NCI-H774 (cell line): Measurements from ENCODE around the gene IGFBPL1.
"Not testable (repeated sequence)": the region's sequence is repeated elsewhere in the genome, so short reads cannot be mapped to it uniquely, and the experiment has no call there.

Experiments used
- DNase-seq: peaks from one replicate; lab custom pipeline; 2025; lab: John Stamatoyannopoulos, UW

The IGFBPL1 gene

DNA sequence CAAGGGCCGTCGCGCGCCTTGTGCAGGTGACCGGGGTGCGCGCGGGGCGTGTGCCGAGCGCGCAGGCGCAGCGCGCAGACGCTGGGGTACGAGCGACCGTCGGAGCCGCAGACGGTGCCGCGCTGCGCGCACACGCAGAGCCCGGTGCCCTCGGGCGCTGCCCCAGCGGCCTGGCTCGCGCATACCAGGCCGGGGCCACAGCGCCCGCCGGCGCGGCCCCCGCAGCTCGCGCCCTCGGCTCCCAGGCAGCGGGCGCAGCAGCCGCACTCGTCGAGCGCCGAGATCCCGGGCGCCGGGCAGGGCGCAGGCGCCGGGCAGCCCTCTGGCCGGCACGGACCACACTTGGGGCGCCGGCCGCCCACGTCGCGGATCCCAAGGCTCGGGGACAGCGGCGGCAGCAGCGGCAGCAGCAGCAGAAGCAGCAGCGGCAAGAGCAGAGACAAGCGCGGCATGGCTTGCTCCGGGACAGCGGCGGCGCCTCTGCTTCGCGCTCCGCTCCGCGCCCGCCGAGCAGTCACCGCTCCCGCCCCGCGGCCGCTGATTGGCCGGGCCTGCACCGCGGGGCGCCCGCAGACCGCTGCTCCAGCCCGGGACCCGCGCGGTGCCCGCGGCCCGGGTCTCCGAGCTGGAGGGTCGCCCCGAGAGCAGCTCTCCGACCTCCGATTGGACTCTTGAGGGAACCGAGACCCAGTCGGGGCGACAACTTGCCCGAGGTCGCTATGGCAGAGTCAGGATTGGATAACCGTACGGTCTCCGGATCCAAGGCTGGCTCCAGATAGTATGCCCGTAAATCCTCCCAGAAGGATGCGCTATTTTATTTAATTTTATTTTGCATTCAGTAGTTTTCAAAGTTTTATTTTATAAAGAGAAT, at the start of gene IGFBPL1:
Gene IGFBPL1, minus strand, starts transcription at position 482 of the 871 bp plus-strand sequence. Its CDS starts 30 bp downstream, at position 452.
- DNase-seq: peak; percentile 75

DNA sequence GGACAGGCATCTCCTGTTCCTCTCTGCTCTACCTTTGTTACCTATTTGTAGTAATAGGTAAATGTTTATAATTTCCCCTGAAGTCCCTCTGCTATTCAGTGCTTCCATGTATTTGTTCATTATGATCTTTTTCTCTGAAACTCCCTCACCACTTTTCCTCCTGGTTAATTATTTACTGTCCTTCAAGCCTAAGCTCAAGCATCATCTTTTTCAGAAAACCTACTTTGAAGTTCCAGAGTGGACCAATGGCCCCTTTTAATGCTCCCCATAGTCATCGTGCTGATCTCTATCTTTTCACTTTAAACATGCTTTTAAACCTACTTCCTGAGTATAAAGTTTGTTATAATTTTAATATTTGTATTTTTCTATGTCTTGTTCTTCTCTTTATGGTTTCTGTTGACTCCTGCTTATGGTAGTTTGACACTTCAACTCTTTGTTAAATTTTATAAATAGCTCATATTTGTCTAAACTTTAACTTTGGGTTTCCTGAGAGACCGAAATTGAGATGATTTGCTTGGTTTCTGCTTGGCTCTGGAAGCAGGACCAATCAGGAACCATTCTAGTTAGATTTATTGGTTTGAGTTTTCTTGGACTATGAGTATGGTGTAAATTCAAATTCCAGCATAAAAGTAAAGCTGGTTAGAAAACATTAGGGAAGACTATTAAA, 48.5 kb upstream of the IGFBPL1 start:
- not testable (repeated sequence) for DNase-seq

DNA sequence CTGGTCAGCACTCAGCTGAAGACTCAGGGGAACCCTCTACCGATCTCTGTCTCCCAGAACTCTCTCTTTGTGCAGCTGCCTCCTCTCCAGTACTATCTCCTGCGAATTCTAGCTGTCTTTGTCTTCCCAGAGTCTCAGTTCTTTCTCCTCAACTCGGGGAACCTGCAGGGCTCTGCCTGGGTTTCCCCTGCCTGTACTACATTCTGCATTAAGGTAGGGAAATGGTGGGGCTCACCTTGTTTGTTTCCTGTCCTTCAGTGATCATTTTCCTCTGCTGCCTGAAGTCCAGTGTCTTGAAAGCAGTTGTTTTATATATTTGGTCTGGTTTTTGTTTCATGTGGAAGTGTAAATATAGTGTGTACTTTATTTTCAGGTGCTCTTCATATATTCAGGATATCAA, 43.1 kb upstream of the IGFBPL1 start:
- no peak for DNase-seq

DNA sequence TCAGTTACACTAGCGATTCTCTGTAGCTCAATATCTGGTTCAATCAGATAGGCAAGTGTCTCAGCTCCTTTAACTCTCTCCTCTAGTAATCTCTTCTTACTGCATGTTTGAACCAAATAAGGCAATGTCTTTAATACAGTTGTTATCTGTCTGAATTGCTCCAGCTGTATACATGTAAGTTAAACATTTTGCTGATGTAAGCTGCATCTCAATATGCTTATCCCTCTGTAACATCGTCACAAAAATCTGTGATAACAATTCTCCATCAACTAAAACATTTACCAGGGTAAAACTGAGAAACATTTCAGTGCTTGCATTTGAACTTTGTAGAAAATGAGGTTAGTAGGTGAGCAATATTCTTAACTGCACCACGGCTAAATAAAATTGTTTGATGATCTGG, 29.6 kb upstream of the IGFBPL1 start:
- DNase-seq: no peak

DNA sequence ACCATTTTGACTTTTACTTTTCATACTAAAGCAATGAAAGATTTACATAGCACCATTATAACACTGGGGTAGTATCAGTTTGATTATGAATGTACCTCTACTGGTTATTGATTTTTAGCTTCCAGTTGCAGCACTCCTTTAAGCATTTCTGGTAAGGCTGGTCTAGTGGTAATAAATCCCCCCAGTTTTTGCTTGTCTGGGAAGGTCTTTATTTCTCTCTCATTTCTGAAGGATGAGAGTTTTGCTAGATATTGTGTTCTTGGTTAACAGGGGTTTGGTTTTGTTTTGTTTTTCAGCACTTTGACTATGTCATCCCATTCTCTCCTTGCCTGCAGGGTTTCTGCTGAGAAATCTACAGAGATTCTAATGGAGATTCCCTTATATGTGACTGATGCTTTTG, 26.9 kb upstream of the IGFBPL1 start:
- DNase-seq: no peak

GRCh38 chr9:38447703-38448102, 23.4 kb upstream of the IGFBPL1 start:
- no peak for DNase-seq

GRCh38 chr9:38445154-38446043, 21.1 kb upstream of the IGFBPL1 start:
- no peak for DNase-seq

GRCh38 chr9:38443597-38443996, 19.3 kb upstream of the IGFBPL1 start:
- DNase-seq: no peak

DNA sequence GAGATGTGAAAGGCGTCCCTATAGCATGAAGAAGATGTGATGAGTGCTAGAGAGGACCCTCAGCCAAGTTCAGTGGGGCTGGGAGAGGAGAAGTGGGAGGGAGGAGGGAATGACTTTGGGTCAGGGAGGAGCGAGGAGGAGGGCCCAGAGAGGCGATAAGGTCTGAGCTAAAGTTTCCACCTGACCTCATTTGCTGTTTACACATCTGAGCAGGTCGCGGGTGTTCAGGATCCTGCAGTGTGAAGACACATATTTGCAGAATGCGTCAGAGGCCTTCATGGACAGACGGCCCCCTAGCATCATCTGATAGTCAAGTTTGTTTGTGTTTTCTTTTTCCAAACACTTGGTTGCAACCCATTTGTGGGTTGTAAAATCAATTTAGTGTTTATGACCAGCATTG, 18.9 kb upstream of the IGFBPL1 start:
- no peak for DNase-seq

- no peak for DNase-seq
Measured at GRCh38 chr9:38442473-38443096, 18.3 kb upstream of the IGFBPL1 start.

- DNase-seq: no peak
Measured at GRCh38 chr9:38441347-38442085, 17.3 kb upstream of the IGFBPL1 start.

DNA sequence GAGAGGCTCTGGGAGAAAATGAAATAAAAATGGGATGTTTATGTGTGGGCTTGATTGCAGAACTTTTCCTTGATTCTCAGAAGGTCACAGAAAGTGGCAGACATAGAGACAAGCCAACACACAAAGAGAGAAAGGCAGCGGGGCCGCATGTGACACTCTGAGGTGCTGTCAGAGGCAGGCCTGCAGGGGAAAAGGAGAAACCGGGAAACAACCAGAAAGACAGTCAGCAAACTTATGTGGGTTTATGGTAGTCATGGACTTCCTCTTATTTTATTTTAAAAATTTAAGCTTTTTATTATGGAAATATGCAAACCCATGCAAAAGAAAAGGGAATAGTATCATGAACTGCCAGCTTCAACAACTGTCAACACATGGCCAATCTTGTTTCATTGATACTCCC, 16.3 kb upstream of the IGFBPL1 start:
- DNase-seq: no peak

DNA sequence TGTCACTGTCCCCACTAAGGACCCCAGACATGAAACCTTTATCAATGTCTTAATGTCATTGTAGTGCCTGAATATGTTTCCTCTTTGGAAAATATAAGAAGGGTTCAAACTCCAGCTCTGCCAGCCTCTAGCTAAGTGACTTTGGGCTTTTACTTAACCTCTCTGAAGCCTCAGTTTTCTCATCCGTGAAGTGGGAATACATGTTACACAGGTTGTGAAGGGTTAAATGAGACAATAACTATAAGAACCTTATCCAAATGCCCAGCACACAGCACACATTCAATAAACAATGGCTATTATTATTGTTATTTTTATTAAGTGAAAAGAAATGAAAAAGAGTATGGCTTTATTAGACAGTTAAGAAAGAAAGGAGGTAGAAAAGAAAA, 15.7 kb upstream of the IGFBPL1 start:
- DNase-seq: no peak

DNA sequence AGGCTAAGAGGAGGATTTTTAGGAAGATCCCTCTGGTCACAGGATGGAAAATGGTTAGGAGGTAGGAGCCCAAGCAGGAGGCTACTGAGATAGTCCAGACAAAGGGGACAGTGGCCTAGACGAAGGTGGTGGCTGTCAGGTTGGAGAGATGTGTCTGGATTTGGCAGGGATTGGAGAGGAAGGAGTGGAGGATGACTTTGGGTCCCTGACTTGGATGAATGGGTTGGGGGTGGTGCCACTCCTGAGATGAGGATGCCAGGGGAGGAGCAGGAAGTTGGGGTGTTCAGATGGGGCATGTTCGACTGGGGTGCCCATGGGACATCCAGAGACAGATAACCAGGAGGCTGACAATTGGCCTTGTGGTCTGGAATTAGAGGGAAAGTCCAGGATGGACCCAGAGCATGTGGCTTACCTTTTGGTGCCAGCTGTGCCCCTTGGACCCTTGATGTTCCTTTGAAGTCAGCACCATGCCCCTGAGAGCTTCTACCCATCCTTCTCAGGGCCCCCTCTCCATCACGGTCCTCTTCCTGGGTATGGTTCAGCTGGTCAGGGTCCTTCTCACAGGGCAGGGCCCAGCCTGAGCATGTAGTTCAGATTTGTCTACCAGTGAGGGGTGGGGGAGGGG, 15.1 kb upstream of the IGFBPL1 start:
- no peak for DNase-seq

GRCh38 chr9:38437193-38437823, 13.1 kb upstream of the IGFBPL1 start:
- no peak for DNase-seq

DNA sequence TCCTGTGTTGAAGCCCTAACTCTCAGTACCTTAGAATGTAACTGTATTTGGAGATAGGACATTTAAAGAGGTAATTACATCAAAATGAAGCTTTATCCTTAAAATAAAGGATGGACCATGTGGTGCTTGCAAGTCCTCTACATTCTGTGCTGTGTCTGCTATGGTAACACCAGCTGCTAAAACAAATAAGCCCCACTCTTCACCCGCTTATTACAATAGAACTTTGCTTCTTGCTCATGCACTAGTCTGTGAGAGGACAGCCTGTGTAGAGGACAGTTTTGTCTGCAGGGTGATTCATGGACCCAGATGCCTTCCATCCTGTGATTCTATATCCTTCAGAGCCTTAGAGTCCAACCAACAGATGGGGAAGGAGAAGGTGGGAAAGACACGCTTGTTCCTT, 12.5 kb upstream of the IGFBPL1 start:
- DNase-seq: no peak

DNA sequence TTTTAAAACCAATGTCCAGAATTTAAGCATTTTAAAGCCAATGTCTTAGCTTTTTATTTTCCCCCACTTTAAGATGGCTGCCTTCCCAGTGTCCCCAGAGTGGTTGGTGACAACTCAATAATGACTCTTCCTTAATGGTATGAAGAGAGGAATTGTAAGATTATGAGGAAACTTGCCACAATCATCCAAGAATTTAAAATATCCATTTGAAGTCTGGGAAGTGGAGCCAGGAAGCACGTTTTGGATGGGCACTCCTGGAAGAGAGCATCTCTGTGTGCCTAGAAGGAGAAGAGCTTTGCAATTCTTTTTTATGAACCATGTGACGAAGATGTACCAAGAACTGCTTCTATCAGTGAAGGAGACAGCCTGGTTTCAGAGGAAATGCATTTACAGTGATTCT, 11.3 kb upstream of the IGFBPL1 start:
- no peak for DNase-seq

GRCh38 chr9:38434853-38435252, 10.6 kb upstream of the IGFBPL1 start:
- no peak for DNase-seq

DNA sequence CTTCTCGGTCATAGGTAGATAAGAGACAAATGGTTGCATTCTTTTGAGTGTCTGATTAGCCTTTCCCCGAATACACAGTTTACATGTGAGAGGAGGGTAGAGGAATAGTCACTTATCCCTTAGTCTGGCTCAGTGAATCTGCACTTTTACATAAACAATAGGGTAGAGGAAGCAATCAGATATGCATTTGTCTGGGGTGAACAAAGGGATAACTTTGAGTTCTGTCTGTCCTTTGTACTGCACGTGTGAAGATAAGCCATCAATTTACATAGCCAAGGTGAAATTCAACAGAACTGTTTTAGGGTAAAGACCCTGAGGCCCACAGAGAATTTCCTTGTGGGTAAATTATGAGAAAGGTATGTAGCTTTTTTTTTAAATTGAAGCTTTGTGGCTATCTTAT, 10.1 kb upstream of the IGFBPL1 start:
- no peak for DNase-seq

DNA sequence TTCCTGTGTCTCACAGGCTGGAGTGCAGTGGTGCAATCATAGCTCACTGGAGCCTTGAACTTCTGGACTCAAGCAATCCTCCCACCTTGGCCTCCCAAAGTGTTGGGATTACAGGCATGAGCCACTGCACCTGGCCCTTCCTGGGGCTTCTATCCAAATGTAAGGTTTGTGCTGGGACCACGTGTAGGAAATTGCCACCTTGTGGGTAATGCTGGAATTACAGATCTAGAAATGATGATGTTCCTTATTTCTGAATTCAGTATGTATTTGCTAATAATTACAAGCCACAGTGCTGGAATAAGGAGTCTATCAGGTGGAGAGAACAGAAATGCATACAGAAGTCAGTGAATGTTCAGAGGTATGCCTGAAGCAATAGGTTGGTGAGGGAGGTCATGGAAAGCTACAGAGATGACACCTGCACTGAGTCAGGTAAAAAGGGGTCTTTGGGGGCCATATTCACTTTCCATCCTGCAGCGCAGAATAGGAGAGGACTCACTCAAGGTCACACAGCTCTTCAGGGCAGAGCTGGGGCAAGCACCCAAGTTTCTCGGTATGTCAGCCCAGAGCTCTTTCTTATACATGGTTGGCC, 8.8 kb upstream of the IGFBPL1 start:
- peak; percentile 3 for DNase-seq
